ENCODE measurements around the gene PRR23C. TPM values are rescaled to one million over a fixed set of nuclear protein-coding genes. Genes with fewer than 3 reads are reported as not detected.

Gene PRR23C
- total RNA-seq, 2 experiments from 2014 or later = not detected

GRCh38 chr3:139088462-139089324 is 44.0 kb upstream of the PRR23C start:
- Histone ChIP-seq H4K20me1 (ENCODE audit: insufficient read depth, low read length) (no peaks in the 10 kb centered on the region), H3K36me3 (ENCODE audit: insufficient read depth, low read length) (no peaks in the 10 kb centered on the region), H2AFZ (ENCODE audit: low read length) (no peak overlapping the region), H3K9me2 (ENCODE audit: insufficient read depth, low read length) (no peaks in the 10 kb centered on the region), H3K27ac (ENCODE audit: low read depth, low read length, poor library complexity, severe bottlenecking) (no peak overlapping the region), H3K9me3 (ENCODE audit: low read length) (no peaks in the 10 kb centered on the region), H3K4me3 (ENCODE audit: low read depth, low read length, poor library complexity, severe bottlenecking) (no peak overlapping the region), H3K4me1 (ENCODE audit: insufficient read depth, low read length, poor library complexity, severe bottlenecking) (no peaks in the 10 kb centered on the region), H3K79me2 (ENCODE audit: insufficient read depth, low read depth, low read length) (no peaks in the 10 kb centered on the region), H3K4me2 (ENCODE audit: low read length) (no peak overlapping the region)
- DNase-seq (ENCODE audit: low spot score) = no peak
- ChIA-PET POLR2A (interaction anchor here (1.2 kb wide), 1 partner anchor 10 kb away, joined by 3 read pairs; no protein-coding TSS in a partner anchor), CTCF (ENCODE audit: unreplicated experiment) (no interaction called here)
- intact Hi-C loops (cut with micrococcal nuclease; ENCODE audit: unreplicated experiment) = no loop called here
- TF ChIP-seq CTCF (conservative IDR thresholded peaks at IDR 0.05; ENCODE audit: low read length) = no peak
- BruUV-seq (replicated peaks) = no TSS peak

- Histone ChIP-seq H3K9me3 (ENCODE audit: low read length) (no peaks in the 10 kb centered on the region), H3K9me2 (ENCODE audit: insufficient read depth, low read length) (no peaks in the 10 kb centered on the region), H3K36me3 (ENCODE audit: insufficient read depth, low read length) (no peaks in the 10 kb centered on the region), H3K79me2 (ENCODE audit: insufficient read depth, low read depth, low read length) (no peaks in the 10 kb centered on the region), H3K4me2 (ENCODE audit: low read length) (no peak overlapping the region), H3K4me3 (ENCODE audit: low read depth, low read length, poor library complexity, severe bottlenecking) (no peak overlapping the region), H4K20me1 (ENCODE audit: insufficient read depth, low read length) (no peaks in the 10 kb centered on the region), H3K4me1 (ENCODE audit: insufficient read depth, low read length, poor library complexity, severe bottlenecking) (no peaks in the 10 kb centered on the region), H2AFZ (ENCODE audit: low read length) (no peak overlapping the region), H3K27ac (ENCODE audit: low read depth, low read length, poor library complexity, severe bottlenecking) (no peak overlapping the region)
- BruUV-seq (replicated peaks) = no TSS peak
- CTCF ChIA-PET (ENCODE audit: unreplicated experiment) = interaction anchor here (0.6 kb wide), 1 partner anchor 15 kb away, joined by 3 read pairs; no protein-coding TSS in a partner anchor
- intact Hi-C loops (cut with micrococcal nuclease; ENCODE audit: unreplicated experiment) = no loop called here
- TF ChIP-seq EZH2phosphoT487 (IDR thresholded peaks at IDR 0.05; ENCODE audit: borderline replicate concordance, low read depth, low read length) = no peak
- TF ChIP-seq CTCF (conservative IDR thresholded peaks at IDR 0.05; ENCODE audit: low read length) = no peak
- no peak for DNase-seq (ENCODE audit: low spot score)
- POLR2A ChIA-PET = no interaction called here
Measured at GRCh38 chr3:139087621-139088020, 42.9 kb upstream of the PRR23C start.

- Histone ChIP-seq H3K79me2 (ENCODE audit: insufficient read depth, low read depth, low read length) (no peaks in the 10 kb centered on the region), H3K4me3 (ENCODE audit: low read depth, low read length, poor library complexity, severe bottlenecking) (no peak overlapping the region), H3K36me3 (ENCODE audit: insufficient read depth, low read length) (no peaks in the 10 kb centered on the region), H4K20me1 (ENCODE audit: insufficient read depth, low read length) (no peaks in the 10 kb centered on the region), H2AFZ (ENCODE audit: low read length) (no peak overlapping the region), H3K27ac (ENCODE audit: low read depth, low read length, poor library complexity, severe bottlenecking) (no peak overlapping the region), H3K4me1 (ENCODE audit: insufficient read depth, low read length, poor library complexity, severe bottlenecking) (no peaks in the 10 kb centered on the region), H3K4me2 (ENCODE audit: low read length) (no peak overlapping the region), H3K9me3 (ENCODE audit: low read length) (no peaks in the 10 kb centered on the region), H3K9me2 (ENCODE audit: insufficient read depth, low read length) (no peaks in the 10 kb centered on the region)
- TF ChIP-seq CTCF (conservative IDR thresholded peaks at IDR 0.05; ENCODE audit: low read length) (no peak), EZH2phosphoT487 (IDR thresholded peaks at IDR 0.05; ENCODE audit: borderline replicate concordance, low read depth, low read length) (no peak)
- no peak for DNase-seq (ENCODE audit: low spot score)
- BruUV-seq (replicated peaks) = no TSS peak
- POLR2A ChIA-PET = no interaction called here
- intact Hi-C loops (cut with micrococcal nuclease; ENCODE audit: unreplicated experiment) = no loop called here
- CTCF ChIA-PET (ENCODE audit: unreplicated experiment) = no interaction called here
Measured at GRCh38 chr3:139084176-139084575, 39.5 kb upstream of the PRR23C start.
